Fibroblast of the aortic adventitia (primary cell): ENCODE measurements around the gene PPP2R5B. TPM values are rescaled to one million over a fixed set of nuclear protein-coding genes. Genes with fewer than 3 reads are reported as not detected.

Source experiments
- DNase-seq: peaks from one replicate; pipeline ENCODE4 v3.0.0-alpha.2; 2010; ENCODE audit warnings: low read depth
- H3K4me3 ChIP-seq: 2 replicates; pipeline ENCODE4 v1.5.1; 2011; ENCODE audit warnings: low read depth, mild to moderate bottlenecking, control low read depth, low read length, moderate library complexity
- CTCF ChIP-seq: IDR thresholded peaks from 2 replicates; pipeline ENCODE4 v1.5.1; 2011; ENCODE audit warnings: mild to moderate bottlenecking, low read length, control low read depth, inconsistent platforms; ENCODE audit not compliant: insufficient read depth
- total RNA-seq: library from RNA; depleted of rRNA; stranded (reverse); fragments of >200 nt; gene quantifications from 2 replicates; pipeline ENCODE4 v1.2.3, GENCODE V29; 2012; ENCODE audit warnings: low replicate concordance

The PPP2R5B gene
- total RNA-seq, 1 donor = 7.9 TPM

GRCh38 chr11:64893194-64894069 lies 31.1 kb upstream of the PPP2R5B start:
- TF ChIP-seq CTCF = no peak
- H3K4me3 ChIP-seq = no peak overlapping the region
- no peak for DNase-seq

- H3K4me3 ChIP-seq = no peak overlapping the region
- TF ChIP-seq CTCF = peak; percentile 87
- peak; percentile 70 for DNase-seq
Observed at GRCh38 chr11:64894070-64894811, 30.2 kb upstream of the PPP2R5B start.

GRCh38 chr11:64894812-64895452 lies 29.6 kb upstream of the PPP2R5B start:
- no peak overlapping the region for H3K4me3 ChIP-seq
- TF ChIP-seq CTCF = no peak
- DNase-seq = no peak

- DNase-seq = no peak
- H3K4me3 ChIP-seq = no peak overlapping the region
- no peak for TF ChIP-seq CTCF
Observed at GRCh38 chr11:64896448-64897022, 28.0 kb upstream of the PPP2R5B start.

- DNase-seq = no peak
- no peak for TF ChIP-seq CTCF
- H3K4me3 ChIP-seq = no peak overlapping the region
Observed at GRCh38 chr11:64897381-64898075, 27.0 kb upstream of the PPP2R5B start.

- DNase-seq = no peak
- no peak overlapping the region for H3K4me3 ChIP-seq
- TF ChIP-seq CTCF = no peak
Observed at GRCh38 chr11:64898076-64898445, 26.4 kb upstream of the PPP2R5B start.
